Thymus (tissue), 11 donors: Measurements from ENCODE around the gene HOXB3. TPM values are rescaled to one million over a fixed set of nuclear protein-coding genes. Genes with fewer than 3 reads are reported as not detected.

Experiments
- DNase-seq, 9 donors: peaks; one replicate each; pipeline ENCODE4 v3.0.0-alpha.2; 2013; ENCODE audit warnings: low spot score in 9 of 9, low read depth in 6 of 9, missing footprints in 1 of 9
- H3K27ac ChIP-seq, 2 donors: one replicate each; pipeline ENCODE4 v1.5.1; 2013; ENCODE audit warnings: control low read depth in 1 of 2, low read depth in 1 of 2, low read length in 1 of 2, mild to moderate bottlenecking in 1 of 2, moderate library complexity in 1 of 2
- H3K27me3 ChIP-seq, 2 donors: one replicate each; pipeline ENCODE4 v1.5.1; 2013; ENCODE audit warnings: low read length in 1 of 2; ENCODE audit not compliant: control insufficient read depth in 2 of 2, insufficient read depth in 1 of 2
- H3K36me3 ChIP-seq, 2 donors: one replicate each; pipeline ENCODE4 v1.5.1; 2013; ENCODE audit warnings: low read length in 1 of 2, mild to moderate bottlenecking in 1 of 2, moderate library complexity in 1 of 2; ENCODE audit not compliant: control insufficient read depth in 2 of 2, insufficient read depth in 2 of 2
- H3K4me1 ChIP-seq, 2 donors: one replicate each; pipeline ENCODE4 v1.5.1; 2013; ENCODE audit warnings: low read length in 2 of 2; ENCODE audit not compliant: control insufficient read depth in 2 of 2, insufficient read depth in 2 of 2
- H3K4me3 ChIP-seq, 2 donors: one replicate each; pipeline ENCODE4 v1.5.1; 2013; ENCODE audit warnings: low read length in 2 of 2, control low read depth in 1 of 2, mild to moderate bottlenecking in 1 of 2
- H3K9me3 ChIP-seq, 2 donors: one replicate each; pipeline ENCODE4 v1.5.1; 2013; ENCODE audit warnings: low read length in 1 of 2, mild to moderate bottlenecking in 1 of 2; ENCODE audit not compliant: control insufficient read depth in 2 of 2, insufficient read depth in 1 of 2
- WGBS: extraction: QIAGEN DNeasy Blood & Tissue Kit; methylation state at CpG from one replicate; pipeline ENCODE4 v1.1.7; 2013; 5-methylcytosine and 5-hydroxymethylcytosine counted together
- polyA plus RNA-seq: library from polyadenylated mRNA; stranded (reverse); fragments of 200-250 nt; gene quantifications from one replicate; pipeline ENCODE4 v1.2.3, GENCODE V29; 2013
- total RNA-seq: library from RNA; stranded (reverse); fragments of 120-200 nt; gene quantifications from one replicate; pipeline ENCODE4 v1.2.4, GENCODE V29; 2013
- donor health status: healthy.

HOXB3 gene
- total and polyA plus RNA-seq, 2 donors: 1.5 to 3.3 TPM

- Histone ChIP-seq H3K27ac (no peak overlapping the region), H3K4me3 (no peak overlapping the region)
- DNase-seq: no peak
Measured at GRCh38 chr17:48595278-48595999, 5.4 kb upstream of the HOXB3 start.

GRCh38 chr17:48594538-48595277, 4.7 kb upstream of the HOXB3 start:
- Histone ChIP-seq H3K36me3 (peaks cover 0 to 4% of the 10 kb centered on the region in 2 donors), H3K4me3 (no peak overlapping the region), H3K27me3 (peaks cover 95 to 100% of the 10 kb centered on the region in 2 donors), H3K9me3 (peaks cover 0 to 5% of the 10 kb centered on the region in 2 donors), H3K4me1 (peaks cover 0 to 27% of the 10 kb centered on the region in 2 donors), H3K27ac (no peak overlapping the region)
- 85% methylated on average over 25 of the region's 25 CpGs for WGBS
- no peak for DNase-seq

More at GRCh38 chr17:48595278-48595999, 5.4 kb upstream of the HOXB3 start:
- 93% methylated on average over 25 of the region's 25 CpGs for WGBS
- H3K9me3 ChIP-seq: peaks cover 0 to 5% of the 10 kb centered on the region in 2 donors
- peaks cover 0 to 4% of the 10 kb centered on the region in 2 donors for H3K36me3 ChIP-seq
- H3K27me3 ChIP-seq: peaks cover 95 to 100% of the 10 kb centered on the region in 2 donors
- H3K4me1 ChIP-seq: peaks cover 0 to 27% of the 10 kb centered on the region in 2 donors

GRCh38 chr17:48593840-48594537, 3.9 kb upstream of the HOXB3 start:
- peaks cover 0 to 5% of the 10 kb centered on the region in 2 donors for H3K9me3 ChIP-seq
- peaks cover 95 to 100% of the 10 kb centered on the region in 2 donors for H3K27me3 ChIP-seq
- peaks cover 0 to 27% of the 10 kb centered on the region in 2 donors for H3K4me1 ChIP-seq
- H3K36me3 ChIP-seq: peaks cover 0 to 4% of the 10 kb centered on the region in 2 donors
- H3K4me3 ChIP-seq: no peak overlapping the region
- DNase-seq: peak in 3 of 9 donors; percentile 69 to 86 (median 81)
- no peak overlapping the region for H3K27ac ChIP-seq
- 21% methylated on average over 37 of the region's 37 CpGs for WGBS

GRCh38 chr17:48593126-48593829, 3.2 kb upstream of the HOXB3 start, which contains the start of gene HOXB5:
Gene HOXB5 (minus strand): TSS chr17:48593779. CDS start chr17:48593682, 97 bp downstream.
- WGBS: under 1% methylated on average over 50 of the region's 50 CpGs
- peaks cover 0 to 26% of the 10 kb centered on the region in 2 donors for H3K4me1 ChIP-seq
- no peak within 1 kb of the TSS for H3K27ac ChIP-seq
- peaks cover 95 to 100% of the 10 kb centered on the region in 2 donors for H3K27me3 ChIP-seq
- peaks cover 0 to 5% of the 10 kb centered on the region in 2 donors for H3K9me3 ChIP-seq
- no peak for DNase-seq
- peak within 1 kb of the TSS in 1 of 2 donors; percentile 19 for H3K4me3 ChIP-seq
- H3K36me3 ChIP-seq: peaks cover 0 to 4% of the 10 kb centered on the region in 2 donors

GRCh38 chr17:48592577-48592976, 2.5 kb upstream of the HOXB3 start:
- 4% methylated on average over 14 of the region's 14 CpGs for whole genome bisulfite sequencing
- H3K4me3 ChIP-seq: no peak overlapping the region
- DNase-seq: no peak
- no peak overlapping the region for H3K27ac ChIP-seq
- H3K27me3 ChIP-seq: peaks cover 93 to 100% of the 10 kb centered on the region in 2 donors
- peaks cover 0 to 2% of the 10 kb centered on the region in 2 donors for H3K9me3 ChIP-seq
- H3K4me1 ChIP-seq: peaks cover 0 to 19% of the 10 kb centered on the region in 2 donors
- peaks cover 0 to 4% of the 10 kb centered on the region in 2 donors for H3K36me3 ChIP-seq

GRCh38 chr17:48592057-48592514, 2.0 kb upstream of the HOXB3 start:
- Histone ChIP-seq H3K36me3 (peaks cover 0 to 4% of the 10 kb centered on the region in 2 donors), H3K9me3 (no peaks in the 10 kb centered on the region), H3K27ac (no peak overlapping the region), H3K4me3 (no peak overlapping the region), H3K4me1 (peaks cover 0 to 14% of the 10 kb centered on the region in 2 donors), H3K27me3 (peaks cover 93 to 100% of the 10 kb centered on the region in 2 donors)
- DNase-seq: no peak
- 16% methylated on average over 33 of the region's 33 CpGs for WGBS

- Histone ChIP-seq H3K9me3 (no peaks in the 10 kb centered on the region), H3K4me3 (no peak overlapping the region), H3K27me3 (peaks cover 93 to 100% of the 10 kb centered on the region in 2 donors), H3K36me3 (peaks cover 0 to 4% of the 10 kb centered on the region in 2 donors), H3K27ac (no peak overlapping the region), H3K4me1 (peaks cover 0 to 12% of the 10 kb centered on the region in 2 donors)
- DNase-seq: no peak
- 91% methylated on average over 10 of the region's 10 CpGs for WGBS
Measured at GRCh38 chr17:48591255-48592056, 1.4 kb upstream of the HOXB3 start.
